WERI-Rb-1 (cell line): ENCODE measurements around the gene CDH4.

Experiments used
- DNase-seq: peaks from one replicate; pipeline ENCODE4 v3.0.0-alpha.2; 2020
- H3K27ac ChIP-seq: fragments of 250-450 bp; sonication (Bioruptor Pico); 2 replicates; pipeline ENCODE4 v1.5.1; 2020; ENCODE audit warnings: mild to moderate bottlenecking, moderate library complexity
- H3K27me3 ChIP-seq: fragments of 250-450 bp; sonication (Bioruptor Pico); 2 replicates; pipeline ENCODE4 v1.5.1; 2021; ENCODE audit warnings: mild to moderate bottlenecking, low read depth, moderate library complexity; ENCODE audit not compliant: insufficient read depth, severe bottlenecking
- H3K36me3 ChIP-seq: fragments of 250-450 bp; sonication (Bioruptor Pico); 2 replicates; pipeline ENCODE4 v1.5.1; 2020; ENCODE audit warnings: mild to moderate bottlenecking, moderate library complexity
- H3K4me3 ChIP-seq: 2 replicates; pipeline ENCODE4 v1.5.1; 2011; ENCODE audit warnings: low read depth, mild to moderate bottlenecking, control low read depth, low read length
- H3K9me3 ChIP-seq: fragments of 250-450 bp; sonication (Bioruptor Pico); 2 replicates; pipeline ENCODE4 v1.5.1; 2021; ENCODE audit warnings: mild to moderate bottlenecking, moderate library complexity; ENCODE audit not compliant: severe bottlenecking
- TF ChIP-seq, protein P1 (sequence below): IDR thresholded peaks from 2 replicates; pipeline ENCODE4 v1.5.1; 2011; ENCODE audit warnings: low read depth, mild to moderate bottlenecking, control low read depth, inconsistent platforms, low read length

Gene CDH4

DNA sequence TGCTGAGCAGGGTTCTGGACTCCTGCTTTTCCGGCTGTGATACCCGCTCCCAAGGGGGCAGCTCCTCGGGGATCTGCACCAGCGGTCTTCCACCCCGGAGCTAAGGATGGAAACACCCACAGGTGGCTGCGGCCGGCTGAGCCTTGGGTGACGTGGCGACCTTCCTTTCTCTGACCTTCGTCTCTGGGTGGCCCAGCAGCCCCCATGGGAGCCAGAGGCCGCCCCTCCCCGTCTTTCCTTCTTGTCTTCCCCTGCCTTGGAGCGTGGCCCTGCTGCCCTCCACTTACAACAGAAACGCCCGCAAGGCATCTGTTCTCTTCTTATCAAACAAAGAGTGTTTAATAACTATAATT, 407.9 kb downstream of the CDH4 start:
- Histone ChIP-seq H3K27ac (no peak overlapping the region), H3K27me3 (peaks cover 91% of the 10 kb centered on the region), H3K36me3 (no peaks in the 10 kb centered on the region), H3K9me3 (no peaks in the 10 kb centered on the region), H3K4me3 (no peak overlapping the region)
- TF ChIP-seq, protein P1, sequence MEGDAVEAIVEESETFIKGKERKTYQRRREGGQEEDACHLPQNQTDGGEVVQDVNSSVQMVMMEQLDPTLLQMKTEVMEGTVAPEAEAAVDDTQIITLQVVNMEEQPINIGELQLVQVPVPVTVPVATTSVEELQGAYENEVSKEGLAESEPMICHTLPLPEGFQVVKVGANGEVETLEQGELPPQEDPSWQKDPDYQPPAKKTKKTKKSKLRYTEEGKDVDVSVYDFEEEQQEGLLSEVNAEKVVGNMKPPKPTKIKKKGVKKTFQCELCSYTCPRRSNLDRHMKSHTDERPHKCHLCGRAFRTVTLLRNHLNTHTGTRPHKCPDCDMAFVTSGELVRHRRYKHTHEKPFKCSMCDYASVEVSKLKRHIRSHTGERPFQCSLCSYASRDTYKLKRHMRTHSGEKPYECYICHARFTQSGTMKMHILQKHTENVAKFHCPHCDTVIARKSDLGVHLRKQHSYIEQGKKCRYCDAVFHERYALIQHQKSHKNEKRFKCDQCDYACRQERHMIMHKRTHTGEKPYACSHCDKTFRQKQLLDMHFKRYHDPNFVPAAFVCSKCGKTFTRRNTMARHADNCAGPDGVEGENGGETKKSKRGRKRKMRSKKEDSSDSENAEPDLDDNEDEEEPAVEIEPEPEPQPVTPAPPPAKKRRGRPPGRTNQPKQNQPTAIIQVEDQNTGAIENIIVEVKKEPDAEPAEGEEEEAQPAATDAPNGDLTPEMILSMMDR = no peak
- DNase-seq = no peak

- Histone ChIP-seq H3K36me3 (no peaks in the 10 kb centered on the region), H3K27ac (no peak overlapping the region), H3K9me3 (no peaks in the 10 kb centered on the region), H3K27me3 (peaks cover 91% of the 10 kb centered on the region), H3K4me3 (no peak overlapping the region)
- TF ChIP-seq, protein P1 = no peak
- no peak for DNase-seq
Observed at GRCh38 chr20:61660559-61660958, 408.5 kb downstream of the CDH4 start.

- peaks cover 93% of the 10 kb centered on the region for H3K27me3 ChIP-seq
- no peak overlapping the region for H3K27ac ChIP-seq
- DNase-seq = no peak
- no peaks in the 10 kb centered on the region for H3K36me3 ChIP-seq
- no peak overlapping the region for H3K4me3 ChIP-seq
- H3K9me3 ChIP-seq = no peaks in the 10 kb centered on the region
- TF ChIP-seq, protein P1 = no peak
Observed at GRCh38 chr20:61661025-61661424, 409.0 kb downstream of the CDH4 start.

- TF ChIP-seq, protein P1 = no peak
- no peak overlapping the region for H3K4me3 ChIP-seq
- peaks cover 95% of the 10 kb centered on the region for H3K27me3 ChIP-seq
- no peaks in the 10 kb centered on the region for H3K36me3 ChIP-seq
- H3K27ac ChIP-seq = no peak overlapping the region
- DNase-seq = no peak
- no peaks in the 10 kb centered on the region for H3K9me3 ChIP-seq
Observed at GRCh38 chr20:61661583-61661982, 409.5 kb downstream of the CDH4 start.

- H3K36me3 ChIP-seq = no peaks in the 10 kb centered on the region
- no peak for DNase-seq
- no peaks in the 10 kb centered on the region for H3K9me3 ChIP-seq
- H3K4me3 ChIP-seq = no peak overlapping the region
- peaks cover 95% of the 10 kb centered on the region for H3K27me3 ChIP-seq
- TF ChIP-seq, protein P1 = 0 out of 2 replicates have a peak, but pooled peaks have one; percentile 7
- H3K27ac ChIP-seq = no peak overlapping the region
Observed at GRCh38 chr20:61662226-61662967, 410.3 kb downstream of the CDH4 start.

DNA sequence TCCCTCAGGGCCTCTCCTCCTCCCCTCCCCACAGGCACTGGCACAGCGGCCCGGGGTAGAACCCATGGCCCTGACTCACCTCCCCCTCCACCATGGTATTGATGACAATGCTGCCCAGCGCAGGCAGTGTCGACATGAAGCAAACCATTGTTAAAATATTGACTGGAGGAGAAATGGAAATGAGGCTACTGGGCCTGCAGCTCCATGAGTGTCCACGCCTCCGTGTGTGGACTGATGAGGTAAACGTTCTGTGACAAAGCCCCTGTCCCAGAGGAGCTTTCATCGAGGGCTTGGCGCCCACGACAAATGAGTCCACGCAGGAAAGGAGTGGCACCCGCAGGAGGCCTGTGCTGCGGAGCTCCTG, 410.9 kb downstream of the CDH4 start:
- Histone ChIP-seq H3K9me3 (no peaks in the 10 kb centered on the region), H3K27ac (no peak overlapping the region), H3K27me3 (peaks cover 95% of the 10 kb centered on the region), H3K36me3 (no peaks in the 10 kb centered on the region), H3K4me3 (no peak overlapping the region)
- TF ChIP-seq, protein P1 = no peak
- no peak for DNase-seq
